ENCODE data around the gene SLC37A1.

DNA sequence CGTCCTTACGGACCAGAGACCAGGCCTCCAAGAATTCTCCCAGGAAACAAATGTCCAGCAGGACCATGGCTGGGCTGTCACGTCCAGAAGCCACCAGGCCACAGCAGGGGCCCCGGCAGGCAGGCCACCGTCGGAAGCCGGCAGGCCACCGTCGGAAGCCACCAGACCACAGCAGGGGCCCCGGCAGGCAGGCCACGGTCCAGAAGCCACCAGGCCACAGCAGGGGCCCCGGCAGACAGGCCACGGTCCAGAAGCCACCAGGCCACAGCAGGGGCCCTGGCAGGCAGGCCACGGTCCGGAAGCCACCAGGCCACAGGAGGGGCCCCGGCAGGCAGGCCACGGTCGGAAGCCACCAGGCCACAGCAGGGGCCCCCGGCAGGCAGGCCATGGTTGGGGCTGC, 72.8 kb downstream of the SLC37A1 start:
- TF ChIP-seq, protein P1, sequence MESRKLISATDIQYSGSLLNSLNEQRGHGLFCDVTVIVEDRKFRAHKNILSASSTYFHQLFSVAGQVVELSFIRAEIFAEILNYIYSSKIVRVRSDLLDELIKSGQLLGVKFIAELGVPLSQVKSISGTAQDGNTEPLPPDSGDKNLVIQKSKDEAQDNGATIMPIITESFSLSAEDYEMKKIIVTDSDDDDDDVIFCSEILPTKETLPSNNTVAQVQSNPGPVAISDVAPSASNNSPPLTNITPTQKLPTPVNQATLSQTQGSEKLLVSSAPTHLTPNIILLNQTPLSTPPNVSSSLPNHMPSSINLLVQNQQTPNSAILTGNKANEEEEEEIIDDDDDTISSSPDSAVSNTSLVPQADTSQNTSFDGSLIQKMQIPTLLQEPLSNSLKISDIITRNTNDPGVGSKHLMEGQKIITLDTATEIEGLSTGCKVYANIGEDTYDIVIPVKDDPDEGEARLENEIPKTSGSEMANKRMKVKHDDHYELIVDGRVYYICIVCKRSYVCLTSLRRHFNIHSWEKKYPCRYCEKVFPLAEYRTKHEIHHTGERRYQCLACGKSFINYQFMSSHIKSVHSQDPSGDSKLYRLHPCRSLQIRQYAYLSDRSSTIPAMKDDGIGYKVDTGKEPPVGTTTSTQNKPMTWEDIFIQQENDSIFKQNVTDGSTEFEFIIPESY (IDR thresholded peaks at IDR 0.05) = no peak
- no peak for TF ChIP-seq CTCF (IDR thresholded peaks at IDR 0.05; ENCODE audit: low read depth, low read length, missing input control)
- TF ChIP-seq EGR1 (IDR thresholded peaks at IDR 0.05; ENCODE audit: low read depth in 2 of 2) = no peak
- TF ChIP-seq NR2F2 (IDR thresholded peaks at IDR 0.05) = no peak
- no peak for TF ChIP-seq YY1 (IDR thresholded peaks at IDR 0.05)
- TF ChIP-seq JUND (IDR thresholded peaks at IDR 0.05) = no peak
- TF ChIP-seq TAF1 (conservative IDR thresholded peaks at IDR 0.05) = no peak
- TF ChIP-seq SP1 (IDR thresholded peaks at IDR 0.05) = no peak
- TF ChIP-seq, protein P2, sequence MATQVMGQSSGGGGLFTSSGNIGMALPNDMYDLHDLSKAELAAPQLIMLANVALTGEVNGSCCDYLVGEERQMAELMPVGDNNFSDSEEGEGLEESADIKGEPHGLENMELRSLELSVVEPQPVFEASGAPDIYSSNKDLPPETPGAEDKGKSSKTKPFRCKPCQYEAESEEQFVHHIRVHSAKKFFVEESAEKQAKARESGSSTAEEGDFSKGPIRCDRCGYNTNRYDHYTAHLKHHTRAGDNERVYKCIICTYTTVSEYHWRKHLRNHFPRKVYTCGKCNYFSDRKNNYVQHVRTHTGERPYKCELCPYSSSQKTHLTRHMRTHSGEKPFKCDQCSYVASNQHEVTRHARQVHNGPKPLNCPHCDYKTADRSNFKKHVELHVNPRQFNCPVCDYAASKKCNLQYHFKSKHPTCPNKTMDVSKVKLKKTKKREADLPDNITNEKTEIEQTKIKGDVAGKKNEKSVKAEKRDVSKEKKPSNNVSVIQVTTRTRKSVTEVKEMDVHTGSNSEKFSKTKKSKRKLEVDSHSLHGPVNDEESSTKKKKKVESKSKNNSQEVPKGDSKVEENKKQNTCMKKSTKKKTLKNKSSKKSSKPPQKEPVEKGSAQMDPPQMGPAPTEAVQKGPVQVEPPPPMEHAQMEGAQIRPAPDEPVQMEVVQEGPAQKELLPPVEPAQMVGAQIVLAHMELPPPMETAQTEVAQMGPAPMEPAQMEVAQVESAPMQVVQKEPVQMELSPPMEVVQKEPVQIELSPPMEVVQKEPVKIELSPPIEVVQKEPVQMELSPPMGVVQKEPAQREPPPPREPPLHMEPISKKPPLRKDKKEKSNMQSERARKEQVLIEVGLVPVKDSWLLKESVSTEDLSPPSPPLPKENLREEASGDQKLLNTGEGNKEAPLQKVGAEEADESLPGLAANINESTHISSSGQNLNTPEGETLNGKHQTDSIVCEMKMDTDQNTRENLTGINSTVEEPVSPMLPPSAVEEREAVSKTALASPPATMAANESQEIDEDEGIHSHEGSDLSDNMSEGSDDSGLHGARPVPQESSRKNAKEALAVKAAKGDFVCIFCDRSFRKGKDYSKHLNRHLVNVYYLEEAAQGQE (IDR thresholded peaks at IDR 0.05) = no peak

Measured in liver (tissue), 3 donors.